Posterior cingulate gyrus (tissue), 11 donors: ENCODE results near the gene GJA3.

Experiments used
- DNase-seq, 10 donors: peaks; one replicate each; pipeline versions ENCODE4 v3.0.0 to v3.0.0-alpha.2; 2020 to 2021; ENCODE audit warnings: mixed read lengths in 3 of 10
- intact Hi-C: fragments of 100-400 bp; cut with DNase I; formaldehyde crosslinking; loops from one replicate; pipeline ENCODE4 v1.15.1; 2023

The GJA3 gene

DNA sequence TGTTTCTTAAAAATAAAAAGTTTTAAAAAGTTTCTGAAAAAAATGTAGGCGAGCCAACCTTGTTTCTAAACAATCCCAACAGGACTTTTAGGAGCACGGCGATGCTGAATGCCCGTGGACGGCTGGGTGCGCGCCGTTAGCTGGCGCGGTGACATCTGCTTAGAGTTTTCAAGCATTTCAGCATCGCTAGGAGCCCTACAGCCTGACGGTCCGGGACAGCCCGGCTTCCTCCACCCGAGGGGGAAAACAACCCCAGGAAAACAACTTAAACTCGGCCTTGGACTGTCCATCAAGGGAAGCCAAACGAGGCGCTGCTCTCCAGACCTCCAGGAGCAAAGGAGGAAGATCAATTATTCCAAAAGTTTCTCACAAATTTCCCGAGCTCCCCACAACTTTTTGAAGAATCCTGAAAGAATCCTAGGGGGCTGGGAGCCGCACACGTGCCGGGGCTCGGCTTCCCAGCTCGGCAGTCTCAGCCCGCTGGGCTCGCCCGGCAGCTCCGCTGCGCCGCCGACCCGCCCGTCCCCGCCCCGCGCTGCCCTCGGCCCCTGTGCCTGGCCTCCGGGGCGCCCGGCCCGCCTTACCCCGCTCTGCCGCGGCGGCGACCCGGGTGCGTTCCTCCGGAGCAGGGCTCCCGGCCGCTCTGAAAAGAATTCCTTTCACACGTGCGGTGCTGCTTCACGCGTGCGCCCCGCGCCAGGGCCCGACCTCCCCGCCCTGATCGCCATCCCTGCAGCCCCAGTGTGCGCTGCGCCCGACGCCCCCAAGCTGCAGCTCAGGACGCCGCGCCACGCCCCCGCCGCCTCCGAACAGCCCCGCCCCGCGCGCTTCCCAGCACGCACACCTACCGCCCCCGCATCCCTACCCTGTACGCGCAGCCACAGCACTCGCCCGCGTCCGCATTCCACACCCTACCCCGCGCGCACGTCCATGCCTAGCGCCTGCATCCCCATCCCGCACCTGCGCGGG is at the start of gene GJA3:
TSS of gene GJA3 (minus strand) at position 747 of the 969 bp plus-strand sequence. CDS start 17,764 bp downstream, outside the sequence.
- DNase-seq: no peak
- intact Hi-C loops: no loop called here

DNA sequence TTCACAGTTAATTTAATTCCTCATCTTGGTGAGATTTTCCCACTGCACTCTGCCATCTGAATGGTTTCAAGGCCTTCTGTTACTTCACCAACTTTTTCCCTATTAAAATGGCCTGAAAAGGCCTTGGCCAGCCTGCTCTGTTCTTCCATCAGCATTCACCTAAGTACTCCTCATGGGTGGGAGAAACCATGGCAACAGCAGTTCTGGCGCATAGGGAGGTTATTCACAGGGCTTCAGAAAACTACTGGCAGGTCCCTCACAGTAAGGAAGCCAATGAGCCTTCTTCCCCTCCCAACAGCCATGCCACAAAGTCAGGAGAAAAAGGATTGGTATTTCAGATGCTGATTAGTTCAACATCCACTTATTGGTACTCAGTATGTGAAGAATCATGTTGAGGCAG is 49.1 kb upstream of the GJA3 start:
- intact Hi-C loops: no loop called here

DNA sequence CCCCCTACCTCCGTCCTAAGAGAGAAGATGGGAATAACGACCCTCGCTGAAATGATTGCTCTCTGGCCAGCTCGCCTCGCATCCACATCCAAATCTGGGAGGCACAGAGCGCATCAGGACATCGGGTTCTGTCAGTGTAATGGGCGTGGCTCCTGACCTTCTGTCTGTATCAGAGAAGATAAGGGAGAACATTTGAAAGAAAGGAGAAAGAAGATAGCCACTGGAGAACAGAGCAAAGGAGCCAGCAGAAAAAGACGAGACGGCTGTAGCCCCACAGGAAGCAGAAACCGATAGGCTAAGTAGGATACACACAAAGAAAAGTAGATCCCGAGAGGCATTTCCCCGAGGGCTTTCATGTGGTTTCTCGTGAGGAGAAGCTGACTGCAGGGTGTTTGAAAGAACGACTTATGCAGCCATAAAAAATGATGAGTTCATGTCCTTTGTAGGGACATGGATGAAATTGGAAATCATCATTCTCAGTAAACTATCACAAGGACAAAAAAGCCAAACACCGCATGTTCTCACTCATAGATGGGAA is 45.9 kb upstream of the GJA3 start:
- no peak for DNase-seq
- intact Hi-C loops: no loop called here

More for the DNA sequence above, 49.1 kb upstream of the GJA3 start:
- no peak for DNase-seq

DNA sequence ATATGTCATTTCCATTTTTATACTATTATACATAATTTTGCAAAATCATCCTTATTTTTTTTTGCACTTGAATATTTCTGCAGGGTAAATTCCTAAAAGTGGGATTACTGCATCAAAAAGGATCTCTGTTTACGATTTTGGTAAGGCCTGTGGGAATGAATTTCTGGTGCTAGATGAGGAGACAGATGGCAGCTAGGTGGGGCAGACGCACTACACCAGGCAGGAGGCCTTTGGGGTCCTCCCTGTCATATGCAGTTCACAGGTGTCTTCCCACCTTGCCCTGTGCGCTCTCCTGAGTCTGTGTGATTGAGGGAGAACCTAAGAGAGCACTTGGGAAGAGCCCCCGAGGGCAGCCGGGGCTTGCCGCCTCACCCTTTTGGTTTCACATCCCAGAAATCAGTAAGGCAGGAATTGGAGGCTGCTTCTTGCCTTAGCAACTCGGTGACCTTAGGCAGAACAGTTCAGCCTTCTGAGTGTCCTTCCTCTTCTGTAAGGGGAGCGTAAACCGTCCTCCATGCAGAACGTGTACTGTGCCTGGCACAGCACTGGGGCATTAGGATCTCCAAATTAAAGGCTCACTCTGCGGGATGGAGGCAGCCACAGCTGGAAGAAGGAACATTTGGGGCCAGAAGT is 45.3 kb upstream of the GJA3 start:
- intact Hi-C loops: no loop called here
- DNase-seq: no peak

DNA sequence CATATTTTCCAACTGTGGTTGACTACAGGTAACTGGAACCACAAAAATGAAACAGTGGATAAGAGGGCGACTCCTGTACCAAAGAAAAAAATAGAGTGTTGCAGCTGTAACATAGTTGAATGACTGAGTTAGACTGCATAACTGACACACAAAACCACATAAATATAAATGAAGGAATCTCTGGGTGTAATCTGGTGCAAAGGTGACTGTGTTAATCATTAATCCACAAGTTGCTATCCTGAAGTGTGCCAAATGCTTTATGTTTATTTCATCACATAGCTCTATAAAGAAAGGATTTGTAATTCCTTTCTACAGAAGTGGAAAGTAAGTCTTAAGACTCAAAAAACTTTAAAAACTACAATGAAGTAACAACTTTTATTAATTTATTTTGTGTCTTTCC is 37.9 kb upstream of the GJA3 start:
- intact Hi-C loops: loop anchor here (5.0 kb wide), 1 partner anchor 724 kb away; no protein-coding TSS in a partner anchor
- DNase-seq: no peak

DNA sequence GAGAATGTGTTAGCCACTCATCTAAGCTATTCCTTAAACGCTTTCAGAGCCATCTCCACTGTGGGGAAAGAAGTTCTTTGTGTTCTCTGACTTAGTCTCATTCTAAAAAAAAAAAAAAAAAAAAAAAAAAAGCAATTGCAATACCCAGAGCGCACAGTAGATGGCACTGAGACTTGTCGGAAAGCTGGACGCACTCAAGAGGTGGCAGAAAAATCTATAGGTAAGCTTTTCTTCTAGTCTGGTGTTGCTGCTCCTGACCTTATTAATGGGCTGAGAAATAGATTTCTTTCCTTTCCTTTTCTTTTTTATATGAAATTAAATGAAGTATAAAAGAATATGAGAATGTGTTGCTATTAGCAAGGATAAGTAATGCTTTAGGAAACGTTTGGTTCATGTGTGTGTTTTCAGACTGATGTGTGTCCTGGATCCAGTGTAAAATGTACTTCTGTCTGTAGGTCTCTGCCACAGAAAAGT is 36.5 kb upstream of the GJA3 start:
- DNase-seq: no peak
- intact Hi-C loops: loop anchor here (5.0 kb wide), 1 partner anchor 725 kb away; no protein-coding TSS in a partner anchor

DNA sequence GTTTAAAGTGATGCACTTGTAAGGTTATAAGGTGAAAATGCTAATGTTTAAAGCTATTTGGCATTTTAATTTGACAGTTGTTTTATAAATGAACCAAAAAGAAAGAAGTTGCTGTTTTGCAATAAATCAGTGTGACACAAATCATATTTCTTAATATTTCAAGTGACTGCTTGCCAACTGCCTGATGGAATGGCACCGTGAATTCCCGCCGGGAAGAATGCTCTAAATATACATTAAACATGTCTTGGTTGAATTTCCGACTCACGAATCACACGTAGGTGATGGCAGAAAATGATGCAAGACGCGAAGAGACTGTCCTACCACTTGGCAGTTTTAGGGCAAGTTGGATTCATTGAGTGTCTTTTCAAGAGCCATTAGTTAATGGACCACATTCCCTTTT is 34.9 kb upstream of the GJA3 start:
- no peak for DNase-seq
- intact Hi-C loops: loop anchor here (5.0 kb wide), 1 partner anchor 726 kb away; no protein-coding TSS in a partner anchor

DNA sequence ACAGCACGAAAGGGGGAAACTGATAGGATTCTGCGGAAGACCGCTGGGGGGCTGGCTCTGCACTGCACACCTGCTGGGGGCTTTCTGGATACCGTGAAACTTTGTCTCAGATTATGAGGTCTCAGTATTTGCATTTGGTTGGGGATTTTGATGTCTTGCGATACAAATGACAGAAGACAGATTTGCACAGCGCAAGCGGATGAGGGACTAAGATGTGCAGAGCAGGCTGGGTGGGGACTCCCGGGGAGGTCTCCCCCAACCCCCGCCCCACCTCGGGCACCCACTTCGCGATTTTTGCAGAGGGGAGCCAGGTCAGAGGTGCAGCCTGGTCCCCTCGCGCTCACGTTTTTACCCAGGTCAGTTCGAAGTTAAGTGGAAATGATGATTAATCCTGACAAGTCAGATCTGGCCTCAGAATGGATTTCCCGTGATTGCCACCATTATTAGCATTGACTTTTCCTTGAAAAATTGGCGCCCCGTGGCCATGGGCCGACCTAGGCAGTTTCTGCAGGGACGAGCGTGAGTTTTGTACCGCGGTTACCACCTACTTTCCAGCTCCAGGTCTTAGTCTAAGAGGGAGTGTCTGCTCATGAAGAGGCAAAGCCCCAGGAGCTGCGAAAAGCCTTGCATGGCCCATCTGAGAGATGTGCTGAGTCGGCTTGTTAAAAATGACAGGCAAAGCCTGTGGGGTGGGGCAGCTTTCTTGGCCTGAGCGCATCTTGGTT is 33.2 kb upstream of the GJA3 start:
- intact Hi-C loops: no loop called here
- DNase-seq: no peak

DNA sequence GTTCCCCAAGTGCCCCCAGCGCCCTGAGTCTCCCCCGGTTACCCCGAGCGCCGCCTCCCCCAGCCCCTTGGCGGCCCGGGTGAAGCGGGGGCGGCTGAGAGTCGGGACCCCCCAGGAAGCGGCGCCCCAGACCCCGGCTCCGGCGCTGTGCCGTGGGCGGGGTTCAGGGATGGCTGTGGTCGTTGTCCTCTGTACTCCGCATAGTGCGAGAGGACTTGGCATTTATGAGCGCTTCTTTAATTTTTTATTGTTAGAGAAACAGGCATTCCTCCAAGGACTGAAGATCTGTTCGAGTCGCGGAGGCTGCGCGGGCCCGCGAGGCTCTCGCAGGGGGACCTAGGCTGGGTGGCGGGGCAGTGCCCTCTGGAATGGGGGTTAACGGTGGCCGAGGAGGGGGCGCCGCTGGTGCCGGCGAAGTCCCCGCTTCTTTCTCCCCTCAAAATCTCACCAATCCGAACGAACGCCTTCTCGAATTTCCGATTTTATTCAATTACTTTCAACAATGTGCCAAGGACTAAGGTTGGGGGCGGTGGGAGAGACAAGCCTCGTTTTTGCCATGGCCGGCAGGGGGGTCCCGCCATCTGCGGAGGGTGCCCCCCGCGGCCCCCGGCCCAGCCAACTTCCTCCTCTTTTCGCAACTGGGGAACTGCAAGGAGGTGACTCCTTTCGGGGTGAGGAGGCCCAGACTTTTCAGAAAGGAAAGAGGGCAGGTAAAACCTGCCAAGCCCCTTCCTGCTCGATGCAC is 32.5 kb upstream of the GJA3 start:
- DNase-seq: no peak
- intact Hi-C loops: no loop called here

DNA sequence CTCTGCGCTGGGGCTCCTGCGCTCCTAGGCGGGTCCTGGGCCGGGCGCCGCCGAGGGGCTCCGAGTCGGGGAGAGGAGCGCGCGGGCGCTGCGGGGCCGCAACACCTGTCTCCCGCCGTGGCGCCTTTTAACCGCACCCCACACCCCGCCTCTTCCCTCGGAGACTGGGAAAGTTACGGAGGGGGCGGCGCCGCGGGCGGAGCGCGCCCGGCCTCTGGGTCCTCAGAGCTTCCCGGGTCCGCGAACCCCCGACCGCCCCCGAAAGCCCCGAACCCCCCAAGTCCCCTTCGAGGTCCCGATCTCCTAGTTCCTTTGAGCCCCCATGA is 31.9 kb upstream of the GJA3 start, which contains the start of gene GJB2:
TSS of gene GJB2 (minus strand) at position 103 of the 326 bp plus-strand sequence. CDS start 3,357 bp downstream, outside the sequence.
- no peak for DNase-seq

DNA sequence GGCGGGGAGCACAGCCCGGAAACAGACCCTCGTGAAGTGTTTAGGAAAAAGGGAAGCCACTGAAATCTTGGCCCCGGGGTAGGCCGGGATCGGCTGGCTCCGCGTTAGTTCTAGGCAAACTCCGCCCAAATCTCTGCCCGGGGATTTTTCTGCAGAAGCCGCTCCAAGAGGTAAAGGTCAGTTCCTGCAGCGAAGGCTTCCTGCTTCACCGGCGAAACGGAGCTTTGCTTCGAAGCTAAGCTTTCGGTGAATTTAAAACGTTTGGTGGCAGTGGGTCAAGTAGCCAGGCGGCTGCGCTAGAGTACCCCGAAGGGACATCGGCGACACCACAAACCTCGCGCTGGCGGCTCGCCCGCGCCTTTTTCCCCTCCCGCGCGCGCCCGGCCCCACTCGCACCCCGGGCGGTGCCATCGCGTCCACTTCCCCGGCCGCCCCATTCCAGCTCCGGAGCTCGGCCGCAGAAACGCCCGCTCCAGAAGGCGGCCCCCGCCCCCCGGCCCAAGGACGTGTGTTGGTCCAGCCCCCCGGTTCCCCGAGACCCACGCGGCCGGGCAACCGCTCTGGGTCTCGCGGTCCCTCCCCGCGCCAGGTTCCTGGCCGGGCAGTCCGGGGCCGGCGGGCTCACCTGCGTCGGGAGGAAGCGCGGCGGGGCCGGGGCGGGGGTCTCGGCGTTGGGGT is 31.4 kb upstream of the GJA3 start:
- no peak for DNase-seq
- intact Hi-C loops: no loop called here

More for the DNA sequence above, 31.9 kb upstream of the GJA3 start, which contains the start of gene GJB2:
- intact Hi-C loops: no loop called here

DNA sequence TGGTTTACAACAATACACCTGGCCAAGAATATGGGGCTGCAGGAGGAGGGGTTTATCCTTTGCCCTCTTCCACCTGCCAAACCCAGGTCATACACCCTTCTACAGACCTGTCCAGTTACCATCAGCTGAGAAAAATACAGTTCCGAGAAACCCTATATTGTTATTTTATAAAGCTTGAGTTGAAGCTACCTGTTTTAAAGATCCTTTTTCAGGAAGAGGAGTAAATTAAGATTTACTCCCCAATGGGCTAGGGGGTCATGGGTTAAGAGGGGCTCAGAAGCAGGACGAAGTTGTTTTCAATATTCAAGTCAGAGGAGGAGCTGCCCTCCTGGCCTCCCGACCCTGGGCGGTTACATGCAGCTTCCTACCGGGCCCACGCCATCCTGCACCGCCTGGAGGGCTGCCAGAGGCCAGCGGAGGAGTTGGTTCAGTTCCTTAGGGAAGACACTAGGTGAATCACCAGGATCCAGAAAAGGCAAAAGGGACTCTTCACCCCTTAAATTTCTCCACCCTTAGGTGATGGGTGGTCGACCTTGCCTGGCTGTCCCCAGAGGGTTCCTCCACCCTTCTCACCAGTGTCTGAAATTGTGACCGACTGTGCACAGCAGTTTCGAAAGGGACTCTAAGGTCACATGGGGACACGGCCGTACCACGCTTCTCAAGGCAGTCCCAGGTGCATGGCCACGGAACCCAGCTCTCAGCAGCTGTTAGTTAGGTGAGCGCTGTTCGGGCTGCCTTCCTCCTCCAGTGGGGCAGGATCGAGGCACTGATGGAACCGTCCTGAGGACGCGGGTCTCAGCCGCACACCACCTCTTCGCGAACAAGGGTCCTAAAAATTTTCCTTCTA is 30.7 kb upstream of the GJA3 start:
- DNase-seq: no peak
- intact Hi-C loops: no loop called here

DNA sequence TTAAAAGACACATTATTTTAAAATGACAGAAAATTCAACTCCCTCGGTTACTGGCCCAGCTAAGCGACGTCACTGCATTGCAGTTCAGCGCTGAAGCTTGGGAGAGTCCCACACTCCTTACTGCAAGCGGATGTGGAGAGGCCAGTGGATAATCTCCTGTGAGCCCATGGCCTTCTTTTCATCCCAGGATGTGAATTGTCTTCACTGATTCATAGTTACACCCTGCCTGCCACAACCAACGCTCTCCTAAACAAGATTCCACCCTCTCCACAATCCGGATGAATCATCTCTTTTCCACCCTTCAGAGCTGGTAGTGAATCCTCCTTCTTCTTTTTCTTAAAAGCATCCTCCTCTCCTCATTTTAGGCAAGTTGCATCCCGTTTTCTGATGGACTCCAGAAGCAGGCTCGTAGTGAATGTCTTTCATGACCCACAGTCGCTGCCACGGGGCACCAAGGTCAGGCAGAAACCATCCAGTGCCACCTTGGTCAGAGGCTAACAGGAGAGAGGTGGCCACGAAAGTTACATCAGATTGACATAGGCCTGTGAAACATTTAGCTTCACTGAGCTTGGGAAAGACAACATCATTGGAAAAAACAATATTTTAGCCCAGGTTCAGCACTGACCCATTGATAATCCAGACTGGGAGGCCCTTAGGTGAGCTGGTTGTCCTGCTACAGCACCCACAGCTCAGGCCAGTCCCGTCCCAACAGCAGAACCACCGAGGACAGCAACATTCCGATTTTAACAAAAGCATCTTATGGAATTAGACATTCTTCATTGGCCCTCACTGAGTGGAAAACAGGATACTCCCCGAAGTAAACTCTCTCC is 29.8 kb upstream of the GJA3 start:
- intact Hi-C loops: no loop called here

DNA sequence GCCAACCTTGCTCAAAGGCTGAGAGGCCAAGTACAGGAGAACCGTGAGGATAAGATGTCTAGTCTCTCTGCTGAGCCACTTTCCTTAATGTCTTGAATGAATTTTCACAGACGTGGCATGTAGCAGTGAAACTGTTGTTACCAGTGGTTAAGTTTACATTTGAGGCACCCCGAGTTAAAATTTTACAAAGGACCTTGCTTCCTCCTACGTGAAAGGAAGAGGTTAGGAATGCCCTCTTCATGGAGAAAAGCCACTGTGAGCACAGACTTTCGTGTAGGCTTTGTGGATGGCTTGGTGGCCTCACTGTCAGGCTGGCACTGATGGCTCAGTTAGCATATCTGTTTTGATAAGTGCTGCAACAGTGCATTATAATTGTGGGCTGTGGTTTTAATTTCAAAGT is 29.2 kb upstream of the GJA3 start:
- intact Hi-C loops: no loop called here
- no peak for DNase-seq

More for the DNA sequence above, 29.8 kb upstream of the GJA3 start:
- DNase-seq: no peak

DNA sequence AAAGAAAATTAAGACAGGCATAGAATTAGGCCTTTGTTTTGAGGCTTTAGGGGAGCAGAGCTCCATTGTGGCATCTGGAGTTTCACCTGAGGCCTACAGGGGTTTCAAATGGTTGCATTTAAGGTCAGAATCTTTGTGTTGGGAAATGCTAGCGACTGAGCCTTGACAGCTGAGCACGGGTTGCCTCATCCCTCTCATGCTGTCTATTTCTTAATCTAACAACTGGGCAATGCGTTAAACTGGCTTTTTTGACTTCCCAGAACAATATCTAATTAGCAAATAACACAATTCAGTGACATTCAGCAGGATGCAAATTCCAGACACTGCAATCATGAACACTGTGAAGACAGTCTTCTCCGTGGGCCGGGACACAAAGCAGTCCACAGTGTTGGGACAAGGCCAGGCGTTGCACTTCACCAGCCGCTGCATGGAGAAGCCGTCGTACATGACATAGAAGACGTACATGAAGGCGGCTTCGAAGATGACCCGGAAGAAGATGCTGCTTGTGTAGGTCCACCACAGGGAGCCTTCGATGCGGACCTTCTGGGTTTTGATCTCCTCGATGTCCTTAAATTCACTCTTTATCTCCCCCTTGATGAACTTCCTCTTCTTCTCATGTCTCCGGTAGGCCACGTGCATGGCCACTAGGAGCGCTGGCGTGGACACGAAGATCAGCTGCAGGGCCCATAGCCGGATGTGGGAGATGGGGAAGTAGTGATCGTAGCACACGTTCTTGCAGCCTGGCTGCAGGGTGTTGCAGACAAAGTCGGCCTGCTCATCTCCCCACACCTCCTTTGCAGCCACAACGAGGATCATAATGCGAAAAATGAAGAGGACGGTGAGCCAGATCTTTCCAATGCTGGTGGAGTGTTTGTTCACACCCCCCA is 28.1 kb upstream of the GJA3 start:
- no peak for DNase-seq
- intact Hi-C loops: no loop called here

DNA sequence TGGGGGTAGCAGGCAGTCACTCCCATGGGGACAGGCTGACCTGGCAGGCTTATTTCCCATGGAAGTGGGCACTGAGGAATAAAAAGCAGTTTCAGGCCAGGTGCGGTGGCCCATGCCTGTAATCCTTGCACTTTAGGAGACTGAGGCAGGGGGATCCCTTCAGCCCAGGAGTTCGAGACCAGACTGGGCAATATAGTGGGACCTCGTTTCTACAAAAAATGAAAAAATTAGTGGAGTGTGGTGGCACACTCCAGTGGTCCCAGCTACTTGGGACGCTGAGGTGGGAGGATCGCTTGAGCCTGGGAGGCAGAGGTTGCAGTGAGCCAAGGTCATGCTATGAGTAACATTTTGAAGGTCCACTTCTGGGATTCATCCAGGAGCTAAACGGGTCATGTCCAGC is 25.9 kb upstream of the GJA3 start:
- no peak for DNase-seq
- intact Hi-C loops: no loop called here
